SK-N-SH (cell line): ENCODE results near the gene LDLR.

Experiments used
- CTCF ChIP-seq: fragments of 200-600 bp; sonication (generic); IDR thresholded peaks from 2 replicates; pipeline ENCODE4 v1.6.1; 2017; ENCODE audit warnings: antibody characterized with exemption, mild to moderate bottlenecking, moderate library complexity
- EP300 ChIP-seq, 2 experiments: IDR thresholded peaks; 2 replicates each; pipeline versions ENCODE4 v1.4.0 to v1.6.1; 2012; ENCODE audit warnings: borderline replicate concordance in 1 of 2, low read depth in 1 of 2, low read length in 1 of 2
- EZH2phosphoT487 ChIP-seq: fragments of 200-600 bp; sonication (generic); IDR thresholded peaks from 2 replicates; pipeline ENCODE4 v1.6.1; 2017; ENCODE audit warnings: low read depth, mixed run types, mild to moderate bottlenecking, antibody characterized with exemption, moderate library complexity, borderline replicate concordance
- FOXM1 ChIP-seq: IDR thresholded peaks from 2 replicates; pipeline ENCODE4 v1.4.0; 2012; ENCODE audit warnings: low read depth, mild to moderate bottlenecking
- IRF3 ChIP-seq: fragments of 150-350 bp; IDR thresholded peaks from 2 replicates; pipeline ENCODE4 v1.6.1; 2016; ENCODE audit warnings: mild to moderate bottlenecking, low read depth, low read length
- JUND ChIP-seq: IDR thresholded peaks from 2 replicates; pipeline ENCODE4 v1.4.0; 2012
- POLR2AphosphoS5 ChIP-seq: IDR thresholded peaks from 2 replicates; pipeline ENCODE4 v1.6.1; 2012; ENCODE audit warnings: low read depth, low read length
- RAD21 ChIP-seq: IDR thresholded peaks from 2 replicates; pipeline ENCODE4 v1.6.1; 2012; ENCODE audit warnings: mild to moderate bottlenecking, low read length
- RFX5 ChIP-seq: IDR thresholded peaks from 2 replicates; pipeline ENCODE4 v1.6.1; 2012; ENCODE audit warnings: mild to moderate bottlenecking, improper control_type of control experiment, low read length
- TAF1 ChIP-seq: IDR thresholded peaks from 2 replicates; pipeline ENCODE4 v1.6.1; 2012; ENCODE audit warnings: low read depth, mild to moderate bottlenecking, low read length, moderate library complexity, borderline replicate concordance
- TCF12 ChIP-seq: IDR thresholded peaks from 2 replicates; pipeline ENCODE4 v1.4.0; 2012
- USF1 ChIP-seq: IDR thresholded peaks from 2 replicates; pipeline ENCODE4 v1.4.0; 2012; ENCODE audit warnings: low read depth, borderline replicate concordance

- TF ChIP-seq CTCF = no peak
- no peak for TF ChIP-seq RAD21
- TF ChIP-seq TCF12 = no peak
- TF ChIP-seq EP300 (IDR thresholded peaks at IDR 0.05; ENCODE audit: borderline replicate concordance in 1 of 2, low read depth in 1 of 2, low read length in 1 of 2) = no peak
- TF ChIP-seq IRF3 = no peak
- no peak for TF ChIP-seq JUND
- TF ChIP-seq TAF1 = no peak
- no peak for TF ChIP-seq FOXM1
- TF ChIP-seq USF1 = no peak
- no peak for TF ChIP-seq RFX5
- TF ChIP-seq POLR2AphosphoS5 = no peak
- TF ChIP-seq EZH2phosphoT487 = no peak
Measured at GRCh38 chr19:11179716-11180297, 90.5 kb downstream of the LDLR start.
